Osteocyte (in vitro differentiated cells): ENCODE data around the gene AFG3L2. TPM values are rescaled to one million over a fixed set of nuclear protein-coding genes. Genes with fewer than 3 reads are reported as not detected.

Source experiments
- DNase-seq: peaks from one replicate; pipeline ENCODE4 v3.0.0; 2021; ENCODE audit warnings: mixed read lengths; ENCODE audit not compliant: unreplicated experiment; ENCODE audit errors: extremely low spot score
- H3K27ac Mint-ChIP-seq: one replicate; pipeline ENCODE4 v1.8.0; 2021; ENCODE audit warnings: mild to moderate bottlenecking, mixed read lengths; ENCODE audit not compliant: unreplicated experiment
- H3K27me3 Mint-ChIP-seq: one replicate; pipeline ENCODE4 v1.8.0; 2021; ENCODE audit warnings: mixed read lengths; ENCODE audit not compliant: unreplicated experiment
- H3K36me3 Mint-ChIP-seq: one replicate; pipeline ENCODE4 v1.8.0; 2021; ENCODE audit warnings: mixed read lengths; ENCODE audit not compliant: unreplicated experiment
- H3K4me1 Mint-ChIP-seq: one replicate; pipeline ENCODE4 v1.8.0; 2021; ENCODE audit warnings: mixed read lengths; ENCODE audit not compliant: unreplicated experiment
- H3K4me3 Mint-ChIP-seq: one replicate; pipeline ENCODE4 v1.8.0; 2021; ENCODE audit warnings: mild to moderate bottlenecking, moderate library complexity, mixed read lengths; ENCODE audit not compliant: unreplicated experiment
- H3K9me3 Mint-ChIP-seq: one replicate; pipeline ENCODE4 v1.8.0; 2021; ENCODE audit warnings: mixed read lengths; ENCODE audit not compliant: unreplicated experiment
- total RNA-seq: library from RNA; stranded (reverse); gene quantifications from 2 replicates; pipeline ENCODE4 v1.2.1, GENCODE V29; 2021
- TF ChIP-seq, protein P1 (sequence below): fragments of 200-600 bp; sonication (generic); IDR thresholded peaks from 2 replicates; pipeline ENCODE4 v1.5.0; 2021; ENCODE audit warnings: antibody characterized with exemption, mild to moderate bottlenecking, moderate library complexity

The AFG3L2 gene
- total RNA-seq, 1 donor from 2014 or later: 44.4 TPM

DNA sequence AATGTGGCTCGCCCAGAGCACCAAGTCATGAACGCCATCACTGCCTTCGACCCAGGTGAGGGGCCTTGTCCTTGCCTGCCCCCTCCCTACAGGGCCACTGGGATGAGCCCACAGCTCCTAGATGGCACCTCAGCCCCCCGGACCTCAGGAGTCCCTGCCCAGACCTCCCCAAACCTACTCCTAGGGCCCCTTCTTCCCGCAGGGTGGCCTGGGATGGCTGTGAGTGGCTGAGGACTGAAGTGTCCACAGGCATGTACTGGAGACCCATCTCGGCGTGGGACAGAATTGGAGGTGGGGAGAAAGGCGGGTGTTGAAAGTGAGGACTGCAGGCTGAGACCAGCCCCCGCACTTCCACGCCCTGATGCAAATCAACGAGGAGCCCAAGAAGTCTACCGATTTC, 71.8 kb downstream of the AFG3L2 start:
- no peaks in the 10 kb centered on the region for H3K27me3 Mint-ChIP-seq

DNA sequence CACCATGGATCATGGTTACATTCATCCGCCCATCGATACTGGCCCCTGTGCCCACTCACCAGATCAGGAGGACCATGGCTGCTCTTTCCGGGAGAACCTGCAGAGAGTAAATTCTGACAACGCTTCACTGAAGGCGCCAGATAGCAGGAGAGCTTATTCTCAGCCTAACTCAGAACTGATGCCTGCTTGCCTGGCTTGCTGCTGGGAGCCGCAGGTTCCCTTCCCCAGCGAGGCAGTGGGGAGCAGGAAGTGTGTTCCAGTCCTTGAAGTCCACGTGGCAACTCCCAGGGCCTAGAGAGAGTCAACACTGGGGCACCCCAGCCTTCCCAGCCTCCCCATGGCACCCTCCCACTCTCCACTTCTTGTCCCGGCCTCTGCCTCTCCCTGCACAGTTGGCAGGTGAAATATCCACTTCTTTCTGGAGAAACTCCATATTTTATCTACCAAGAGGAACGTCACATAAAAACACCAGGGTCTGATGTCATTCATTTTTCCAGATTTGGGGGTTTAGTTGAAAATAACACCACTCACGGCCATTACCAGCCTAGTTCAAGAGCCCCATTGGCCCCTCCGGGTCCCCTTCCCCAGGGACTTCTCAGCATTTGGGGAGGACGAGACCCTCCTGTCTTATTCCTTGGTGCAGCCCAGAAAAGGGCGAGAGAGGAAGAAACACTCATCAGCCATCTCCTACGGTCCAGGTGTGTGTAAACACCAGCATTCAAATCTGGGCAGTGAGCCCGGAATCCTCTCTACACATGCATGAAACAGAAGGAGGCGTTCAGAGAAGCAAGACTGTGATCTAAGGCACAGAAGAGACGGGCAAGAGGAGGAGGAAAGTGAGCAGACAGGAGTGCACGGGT, 72.4 kb downstream of the AFG3L2 start:
- Mint-ChIP-seq H3K27ac (no peak overlapping the region), H3K4me1 (peaks cover 22% of the 10 kb centered on the region), H3K27me3 (peaks cover 1% of the 10 kb centered on the region), H3K9me3 (no peaks in the 10 kb centered on the region), H3K4me3 (no peak overlapping the region), H3K36me3 (peaks cover 1% of the 10 kb centered on the region)
- DNase-seq: no peak
- TF ChIP-seq, protein P1, sequence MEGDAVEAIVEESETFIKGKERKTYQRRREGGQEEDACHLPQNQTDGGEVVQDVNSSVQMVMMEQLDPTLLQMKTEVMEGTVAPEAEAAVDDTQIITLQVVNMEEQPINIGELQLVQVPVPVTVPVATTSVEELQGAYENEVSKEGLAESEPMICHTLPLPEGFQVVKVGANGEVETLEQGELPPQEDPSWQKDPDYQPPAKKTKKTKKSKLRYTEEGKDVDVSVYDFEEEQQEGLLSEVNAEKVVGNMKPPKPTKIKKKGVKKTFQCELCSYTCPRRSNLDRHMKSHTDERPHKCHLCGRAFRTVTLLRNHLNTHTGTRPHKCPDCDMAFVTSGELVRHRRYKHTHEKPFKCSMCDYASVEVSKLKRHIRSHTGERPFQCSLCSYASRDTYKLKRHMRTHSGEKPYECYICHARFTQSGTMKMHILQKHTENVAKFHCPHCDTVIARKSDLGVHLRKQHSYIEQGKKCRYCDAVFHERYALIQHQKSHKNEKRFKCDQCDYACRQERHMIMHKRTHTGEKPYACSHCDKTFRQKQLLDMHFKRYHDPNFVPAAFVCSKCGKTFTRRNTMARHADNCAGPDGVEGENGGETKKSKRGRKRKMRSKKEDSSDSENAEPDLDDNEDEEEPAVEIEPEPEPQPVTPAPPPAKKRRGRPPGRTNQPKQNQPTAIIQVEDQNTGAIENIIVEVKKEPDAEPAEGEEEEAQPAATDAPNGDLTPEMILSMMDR: no peak

More for the DNA sequence above, 71.8 kb downstream of the AFG3L2 start:
- H3K36me3 Mint-ChIP-seq: peaks cover 6% of the 10 kb centered on the region
- no peak for DNase-seq
- H3K4me1 Mint-ChIP-seq: peaks cover 27% of the 10 kb centered on the region
- H3K4me3 Mint-ChIP-seq: no peak overlapping the region
- H3K9me3 Mint-ChIP-seq: no peaks in the 10 kb centered on the region
- H3K27ac Mint-ChIP-seq: no peak overlapping the region
- TF ChIP-seq, protein P1: no peak

DNA sequence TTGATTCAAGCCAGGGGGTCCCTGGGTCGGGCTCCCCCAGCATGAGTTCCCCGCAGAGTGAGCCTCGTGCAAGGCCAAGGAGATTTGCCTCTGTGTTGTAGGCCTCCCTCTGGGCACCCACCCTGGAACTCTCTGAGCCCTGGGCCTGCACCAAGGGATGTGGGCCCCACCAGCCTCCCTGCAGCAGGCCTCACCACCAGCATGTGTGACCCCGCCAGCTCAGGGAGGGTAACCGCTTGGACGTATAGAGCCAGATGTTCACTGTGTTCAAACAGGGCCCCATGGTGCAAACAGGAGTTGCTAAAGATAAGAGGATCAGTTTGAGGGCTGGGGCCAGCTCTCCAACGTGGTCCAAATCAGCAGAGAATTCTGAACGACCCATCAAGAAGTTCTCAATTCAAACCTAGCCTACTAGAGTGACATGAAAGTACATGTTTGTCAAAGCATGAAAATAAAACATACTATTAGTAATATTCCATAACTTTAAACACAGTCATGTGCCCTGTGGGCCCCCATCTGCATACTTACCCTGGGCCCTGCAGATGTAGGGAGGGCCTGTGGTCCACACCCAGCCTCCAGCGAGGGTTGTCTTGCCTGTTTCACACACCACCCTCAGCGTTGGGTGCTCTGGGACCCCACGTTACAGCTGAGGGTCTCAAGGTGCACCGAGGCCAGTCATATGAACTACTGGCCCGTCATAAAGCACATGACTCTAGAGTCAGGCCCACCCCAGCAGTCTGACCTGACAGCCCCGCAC, 74.5 kb downstream of the AFG3L2 start:
- Mint-ChIP-seq H3K4me1 (peaks cover 18% of the 10 kb centered on the region), H3K27ac (no peak overlapping the region), H3K9me3 (no peaks in the 10 kb centered on the region), H3K36me3 (no peaks in the 10 kb centered on the region), H3K27me3 (peaks cover 2% of the 10 kb centered on the region), H3K4me3 (no peak overlapping the region)
- TF ChIP-seq, protein P1: no peak
- DNase-seq: no peak

DNA sequence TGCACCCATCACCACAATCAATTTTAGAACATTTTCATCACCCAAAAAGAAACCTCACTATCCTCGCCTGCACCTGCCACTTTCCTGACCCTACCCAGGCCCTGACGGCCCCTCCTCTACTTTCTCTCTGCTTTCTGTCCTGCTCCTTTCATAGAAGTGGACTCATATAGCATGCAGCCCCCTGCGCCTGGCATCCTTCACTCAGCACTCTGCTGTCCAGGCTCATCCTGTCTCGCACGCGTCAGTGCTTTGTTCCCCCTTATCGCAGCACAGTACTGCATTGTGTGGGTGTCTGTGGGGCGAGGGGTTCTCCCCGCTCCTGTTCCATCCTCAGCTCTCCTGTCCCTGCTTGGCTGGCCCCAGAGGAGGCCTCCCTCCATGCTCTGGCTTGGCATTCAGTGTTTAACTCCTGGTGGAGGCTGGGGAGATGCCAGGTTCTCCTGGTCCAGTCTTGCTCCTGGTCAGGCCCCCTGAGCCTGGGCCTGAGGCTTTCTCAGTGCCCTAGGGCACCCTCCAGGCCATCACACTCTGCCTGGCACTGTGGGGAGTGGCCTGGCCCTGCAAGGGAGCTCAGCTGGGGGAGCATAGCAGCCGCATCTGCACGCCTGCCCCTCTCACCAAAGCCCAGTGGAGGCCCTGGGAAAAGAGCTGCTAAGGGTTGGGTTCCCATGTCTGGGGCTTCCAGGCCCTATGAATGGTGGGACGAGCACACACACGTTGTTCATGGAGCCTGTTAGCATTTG, 75.6 kb downstream of the AFG3L2 start:
- no peaks in the 10 kb centered on the region for H3K36me3 Mint-ChIP-seq
- TF ChIP-seq, protein P1: no peak
- H3K27me3 Mint-ChIP-seq: peaks cover 2% of the 10 kb centered on the region
- no peaks in the 10 kb centered on the region for H3K9me3 Mint-ChIP-seq
- no peak overlapping the region for H3K27ac Mint-ChIP-seq
- no peak for DNase-seq
- H3K4me1 Mint-ChIP-seq: peaks cover 11% of the 10 kb centered on the region
- H3K4me3 Mint-ChIP-seq: no peak overlapping the region
